Left renal cortex interstitium (tissue), 4 donors: ENCODE results near the gene MCL1. TPM values are rescaled to one million over a fixed set of nuclear protein-coding genes. Genes with fewer than 3 reads are reported as not detected.

Experiments used
- DNase-seq, 4 donors: peaks; one replicate each; pipeline ENCODE4 v3.0.0-alpha.2; 2013; ENCODE audit warnings: low read depth in 4 of 4, low spot score in 2 of 4, missing footprints in 1 of 4
- polyA plus RNA-seq, 4 donors: library from polyadenylated mRNA; unstranded; fragments of 120-200 nt; gene quantifications; one replicate each; pipeline ENCODE4 v1.2.1, GENCODE V29; 2013; ENCODE audit not compliant: insufficient read length in 4 of 4

Gene MCL1
- polyA plus RNA-seq, 4 donors: 142 to 214 (median 160) TPM

GRCh38 chr1:150558761-150559655, 20.4 kb downstream of the MCL1 start:
- DNase-seq: no peak

- no peak for DNase-seq
Measured at GRCh38 chr1:150558303-150558704, 21.1 kb downstream of the MCL1 start.

DNA sequence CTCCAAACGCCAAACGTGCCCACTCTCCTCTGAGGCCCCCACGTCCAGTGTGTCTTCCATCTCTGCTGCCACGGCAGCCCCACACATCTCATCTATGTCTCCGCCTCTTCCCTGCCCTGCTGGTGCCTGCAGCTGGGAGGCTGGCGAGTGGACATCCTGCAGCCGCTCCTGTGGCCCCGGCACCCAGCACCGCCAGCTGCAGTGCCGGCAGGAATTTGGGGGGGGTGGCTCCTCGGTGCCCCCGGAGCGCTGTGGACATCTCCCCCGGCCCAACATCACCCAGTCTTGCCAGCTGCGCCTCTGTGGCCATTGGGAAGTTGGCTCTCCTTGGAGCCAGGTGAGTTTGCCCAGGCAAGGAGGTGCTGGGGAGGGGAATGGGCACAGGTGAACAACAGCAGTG, 21.6 kb downstream of the MCL1 start:
- no peak for DNase-seq

DNA sequence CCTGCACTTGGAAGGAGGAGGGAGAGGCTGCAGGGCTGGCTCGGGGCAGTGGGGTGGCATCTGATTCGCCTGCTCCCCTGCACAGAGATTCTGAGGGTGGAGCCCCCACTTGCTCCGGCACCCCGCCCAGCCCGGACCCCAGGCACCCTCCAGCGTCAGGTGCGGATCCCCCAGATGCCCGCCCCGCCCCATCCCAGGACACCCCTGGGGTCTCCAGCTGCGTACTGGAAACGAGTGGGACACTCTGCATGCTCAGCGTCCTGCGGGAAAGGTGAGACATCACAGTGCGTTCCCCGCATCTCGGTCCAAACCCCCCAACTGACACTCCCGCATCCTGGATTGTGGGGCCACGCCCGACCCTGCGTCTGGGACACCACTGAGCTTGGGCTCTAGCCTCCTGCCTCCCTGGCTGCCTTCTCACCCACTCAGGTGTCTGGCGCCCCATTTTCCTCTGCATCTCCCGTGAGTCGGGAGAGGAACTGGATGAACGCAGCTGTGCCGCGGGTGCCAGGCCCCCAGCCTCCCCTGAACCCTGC, 22.3 kb downstream of the MCL1 start:
- no peak for DNase-seq

DNA sequence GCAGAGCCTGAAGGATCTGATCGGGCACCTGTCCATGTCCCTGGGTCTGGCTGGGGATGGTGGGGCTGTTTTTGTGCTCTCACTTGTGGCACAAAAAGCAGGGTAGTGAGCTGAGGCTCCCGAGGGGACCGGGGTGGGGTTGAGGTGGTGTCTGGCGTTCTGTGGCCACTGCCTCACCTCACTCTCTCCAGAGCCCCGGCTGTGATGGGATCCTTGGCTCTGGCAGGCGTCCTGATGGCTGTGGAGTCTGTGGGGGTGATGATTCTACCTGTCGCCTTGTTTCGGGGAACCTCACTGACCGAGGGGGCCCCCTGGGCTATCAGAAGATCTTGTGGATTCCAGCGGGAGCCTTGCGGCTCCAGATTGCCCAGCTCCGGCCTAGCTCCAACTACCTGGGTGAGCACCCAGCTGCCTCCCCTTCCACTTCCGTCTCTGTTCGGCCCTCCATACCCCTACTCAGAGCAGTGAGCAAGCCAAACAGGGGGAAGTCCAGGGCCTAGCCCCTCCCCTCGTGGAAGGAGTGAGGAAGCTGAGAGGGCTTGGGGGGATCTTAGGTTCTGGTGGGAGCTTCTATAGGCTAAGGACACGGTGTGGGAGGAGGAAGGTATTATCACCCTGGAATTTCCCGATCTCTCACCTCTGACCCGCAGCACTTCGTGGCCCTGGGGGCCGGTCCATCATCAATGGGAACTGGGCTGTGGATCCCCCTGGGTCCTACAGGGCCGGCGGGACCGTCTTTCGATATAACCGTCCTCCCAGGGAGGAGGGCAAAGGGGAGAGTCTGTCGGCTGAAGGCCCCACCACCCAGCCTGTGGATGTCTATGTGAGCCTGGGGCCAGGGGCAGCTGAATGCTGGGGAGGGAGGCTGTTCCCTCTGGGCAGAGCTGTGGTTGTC, 23.2 kb downstream of the MCL1 start:
- DNase-seq: no peak

- DNase-seq: no peak
Measured at GRCh38 chr1:150555198-150555970, 24.0 kb downstream of the MCL1 start.

DNA sequence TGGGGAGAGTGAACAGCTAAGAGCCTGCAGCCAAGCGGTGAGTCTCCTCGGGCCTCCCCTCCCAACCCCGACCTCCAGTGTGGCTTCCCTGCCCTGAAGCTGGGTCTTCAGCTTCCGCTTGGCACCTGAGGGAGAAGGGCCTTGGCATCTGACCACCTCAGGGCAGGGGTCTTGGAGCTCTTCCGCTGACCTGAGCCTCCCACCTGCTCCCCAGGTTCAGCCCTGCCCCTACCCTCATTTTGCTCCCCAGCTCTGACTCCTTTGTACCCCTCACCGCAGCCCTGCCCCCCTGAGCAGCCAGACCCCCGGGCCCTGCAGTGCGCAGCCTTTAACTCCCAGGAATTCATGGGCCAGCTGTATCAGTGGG, 25.3 kb downstream of the MCL1 start:
- DNase-seq: no peak

- no peak for DNase-seq
Measured at GRCh38 chr1:150553392-150554085, 25.9 kb downstream of the MCL1 start.

DNA sequence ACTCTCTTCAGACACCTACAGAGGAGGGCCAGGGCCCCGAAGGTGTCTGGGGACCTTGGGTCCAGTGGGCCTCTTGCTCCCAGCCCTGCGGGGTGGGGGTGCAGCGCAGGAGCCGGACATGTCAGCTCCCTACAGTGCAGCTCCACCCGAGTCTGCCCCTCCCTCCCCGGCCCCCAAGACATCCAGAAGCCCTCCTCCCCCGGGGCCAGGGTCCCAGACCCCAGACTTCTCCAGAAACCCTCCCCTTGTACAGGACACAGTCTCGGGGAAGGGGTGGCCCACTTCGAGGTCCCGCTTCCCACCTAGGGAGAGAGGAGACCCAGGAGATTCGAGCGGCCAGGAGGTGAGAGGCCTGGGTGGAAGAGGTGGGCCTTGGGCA, 26.5 kb downstream of the MCL1 start:
- no peak for DNase-seq

- no peak for DNase-seq
Measured at GRCh38 chr1:150552128-150552910, 27.1 kb downstream of the MCL1 start.

DNA sequence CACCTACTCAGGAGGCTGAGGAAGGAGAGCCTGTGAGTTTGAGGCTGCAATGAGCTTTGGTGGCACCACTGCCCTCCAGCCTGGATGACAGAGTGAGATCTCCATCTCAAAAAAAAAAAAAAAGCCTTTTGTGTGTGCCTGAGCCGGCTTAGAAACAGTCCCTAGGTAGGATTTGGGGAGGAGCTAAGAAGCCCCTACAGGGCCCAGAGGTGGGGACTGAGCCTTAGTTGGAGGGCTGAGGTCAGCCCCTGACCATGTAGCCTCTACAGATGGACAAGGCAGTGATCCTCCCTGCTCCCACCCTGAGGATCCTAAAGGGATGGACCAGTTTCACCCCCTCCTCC, 27.7 kb downstream of the MCL1 start:
- DNase-seq: no peak

DNA sequence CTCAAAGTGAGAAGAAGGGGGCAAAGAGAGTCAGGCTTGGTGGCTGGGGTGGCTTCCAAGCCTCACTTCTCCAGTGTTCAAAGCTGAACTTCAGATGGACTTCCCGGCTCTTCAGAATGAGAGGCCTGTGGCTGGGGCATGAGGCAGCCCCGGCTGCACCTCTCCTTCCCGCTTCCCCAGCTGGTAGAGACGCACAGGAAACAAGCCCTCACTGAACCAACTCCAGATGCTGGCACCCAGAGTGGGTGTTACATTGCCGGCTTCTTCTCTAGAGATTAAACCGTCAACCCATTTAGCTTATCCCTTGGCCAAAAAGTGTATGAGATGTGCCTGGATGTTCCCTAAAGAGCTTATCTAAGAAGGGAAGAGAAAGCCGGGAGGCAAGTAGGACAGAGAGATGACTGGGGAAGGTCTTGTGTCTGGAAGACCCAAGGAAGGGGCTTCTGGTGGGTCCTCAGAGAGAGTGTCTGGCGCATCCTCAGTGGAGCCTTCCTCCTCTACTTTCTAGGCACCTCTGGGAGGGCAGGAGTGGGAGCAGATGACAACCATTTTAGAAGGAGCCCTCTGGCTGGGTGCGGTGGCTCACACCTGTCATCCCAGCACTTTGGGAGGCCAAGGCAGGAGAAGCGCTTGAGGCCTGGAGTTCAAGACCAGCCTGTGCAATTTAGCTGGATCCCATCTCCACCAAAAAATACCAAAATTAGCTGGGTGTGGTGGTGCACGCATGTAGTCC, 28.2 kb downstream of the MCL1 start:
- no peak for DNase-seq

DNA sequence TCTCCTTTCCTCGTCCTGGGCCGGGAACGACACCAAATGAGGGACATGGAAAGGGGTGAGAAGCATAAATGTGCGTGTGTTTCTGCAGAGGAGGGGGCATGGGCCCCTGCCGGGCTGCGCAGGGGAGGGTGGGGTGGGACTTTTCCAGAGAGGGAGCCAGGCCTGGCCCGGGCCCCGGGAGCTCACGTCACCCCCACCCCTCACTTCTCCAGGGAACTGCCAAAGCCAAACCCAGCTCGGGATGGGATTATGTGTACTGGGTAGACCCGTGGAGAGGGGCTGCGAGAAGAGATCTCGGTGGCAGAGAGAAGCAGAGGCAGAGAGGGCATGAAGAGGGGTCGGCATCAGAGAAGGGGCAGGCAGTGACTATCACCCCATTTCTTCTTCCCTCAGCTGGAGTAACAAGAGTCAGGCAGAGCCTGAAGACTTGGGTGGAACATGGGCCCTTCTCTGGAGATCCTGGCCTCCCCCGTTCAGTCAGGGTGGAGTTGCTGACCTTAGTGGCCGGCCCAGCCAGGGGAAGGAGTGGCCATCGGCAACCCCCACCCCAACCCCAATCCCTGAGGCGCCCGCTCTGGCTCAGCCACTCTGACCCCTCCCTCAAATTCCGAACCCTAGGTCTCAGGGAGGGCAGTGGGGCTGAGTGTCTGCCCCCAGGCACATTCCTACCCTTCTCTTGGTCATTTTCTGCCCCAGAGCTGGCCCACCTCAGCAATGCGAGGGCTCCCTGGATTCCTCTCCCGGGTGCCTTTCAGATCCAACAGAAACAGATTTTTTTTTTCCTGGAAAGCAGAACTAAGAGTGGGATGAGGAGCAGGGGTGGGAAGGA, 29.0 kb downstream of the MCL1 start:
- DNase-seq: no peak

- DNase-seq: no peak
Measured at GRCh38 chr1:150549496-150550221, 29.8 kb downstream of the MCL1 start.

DNA sequence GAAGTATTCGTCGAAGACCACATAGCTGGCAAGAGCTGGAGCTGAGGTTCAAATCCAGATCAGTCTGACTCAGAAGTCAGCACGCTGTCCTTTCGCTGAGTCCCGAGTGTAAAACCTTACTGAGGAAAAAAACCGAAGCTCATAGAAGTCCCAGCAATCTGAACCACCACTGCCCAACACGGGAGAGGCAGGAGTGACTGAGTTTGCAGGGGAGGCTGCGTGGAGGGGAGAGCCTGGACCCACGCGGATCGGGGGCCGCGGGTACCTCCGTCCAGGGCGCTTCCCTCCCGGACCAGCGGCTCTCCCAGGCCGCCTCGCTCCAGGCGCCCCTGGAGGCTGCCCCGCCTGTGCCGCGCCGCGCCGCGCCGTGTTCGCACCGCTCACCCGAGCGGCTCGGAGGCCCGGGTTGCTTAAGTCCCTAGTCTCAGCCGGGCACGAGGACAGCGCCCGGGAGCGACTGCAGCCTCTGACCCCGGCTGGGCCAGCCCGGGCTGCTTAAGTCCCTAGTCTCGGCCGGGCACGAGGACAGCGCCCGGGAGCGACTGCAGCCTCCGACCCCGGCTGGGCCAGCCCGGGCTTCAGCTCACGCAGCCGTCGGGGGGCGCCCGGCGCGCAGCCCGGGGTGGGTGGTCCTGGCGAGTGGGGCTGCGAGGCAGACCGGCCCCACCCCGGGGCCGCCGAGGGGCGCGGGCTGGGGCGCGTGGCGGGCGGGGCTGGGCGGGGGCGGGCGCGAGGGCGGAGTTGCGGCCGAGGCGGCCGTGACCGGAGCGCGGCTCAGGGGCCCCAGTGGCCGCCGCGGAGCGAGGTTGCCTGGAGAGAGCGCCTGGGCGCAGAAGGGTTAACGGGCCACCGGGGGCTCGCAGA, 30.5 kb downstream of the MCL1 start, which contains the start of gene ADAMTSL4:
ADAMTSL4 (plus strand) TSS at position 777 of the 864 bp plus-strand sequence. CDS start 2,881 bp downstream, outside the sequence.
- DNase-seq: no peak

DNA sequence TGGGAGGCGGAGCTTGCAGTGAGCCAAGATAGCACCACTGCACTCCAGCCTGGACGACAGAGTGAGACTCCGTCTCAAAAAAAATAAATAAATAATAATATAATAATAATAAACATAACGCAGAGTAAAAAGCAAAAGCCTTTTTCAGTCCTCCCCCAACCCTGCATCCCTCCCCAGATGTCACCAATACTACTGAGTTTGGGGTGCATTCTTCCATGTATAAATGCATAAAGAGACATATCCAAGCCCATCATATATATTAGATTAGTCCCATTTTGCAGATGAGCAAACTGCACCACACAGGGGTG, 31.1 kb downstream of the MCL1 start:
- DNase-seq: no peak
